Activated CD4-positive, alpha-beta T cell treated with anti-CD3 and anti-CD28 coated beads, Interleukin-2, Interleukin-4, amounts not matched to agents 100 ng/mL and 50 ng/mL, durations not matched to agents 16 hours and 8 hours (primary cell): ENCODE data around the gene CLDND1.

ENCODE experiments used
- DNase-seq: peaks from one replicate; pipeline ENCODE4 v3.0.0-alpha.2; 2020; ENCODE audit warnings: low spot score

CLDND1 gene

DNA sequence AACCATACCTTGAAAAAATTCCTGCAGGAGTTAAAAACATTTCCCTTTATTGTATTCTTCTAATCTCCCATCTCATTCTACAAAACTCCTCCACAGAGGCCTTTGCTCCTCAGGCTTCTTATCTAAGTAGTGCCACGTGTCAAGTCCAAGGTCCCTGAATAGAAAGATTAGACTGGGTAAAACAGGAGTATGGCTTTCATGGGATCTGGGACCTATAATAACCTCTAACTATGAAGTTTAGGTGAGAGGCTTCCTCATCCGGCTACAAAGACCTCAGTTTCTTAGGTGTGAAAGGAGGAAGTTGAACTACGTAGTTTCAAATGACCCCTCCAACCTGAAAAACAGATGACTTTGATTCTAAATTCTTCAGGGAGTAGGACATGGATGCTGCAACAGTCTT is 29.1 kb upstream of the CLDND1 start:
- no peak for DNase-seq

GRCh38 chr3:98551236-98551635 is 28.5 kb upstream of the CLDND1 start:
- DNase-seq, result no peak

DNA sequence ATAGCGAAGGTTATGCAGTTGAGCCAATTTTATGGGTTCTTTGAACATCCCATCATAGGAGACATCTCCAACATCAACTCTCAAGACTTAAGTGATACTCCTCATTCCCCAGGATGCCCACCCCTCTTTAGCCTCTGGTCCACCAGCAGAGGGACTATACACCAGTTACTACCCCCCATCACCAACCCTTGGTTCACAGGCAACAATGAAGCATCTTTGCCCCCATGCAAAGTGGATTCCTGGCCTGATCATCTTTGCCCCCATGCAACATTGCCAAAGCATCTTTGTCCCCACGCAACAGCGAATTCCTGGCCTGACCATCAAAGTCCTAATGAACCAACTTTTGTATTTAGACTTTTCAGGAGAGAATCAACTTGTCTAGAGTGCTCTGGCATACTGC is 28.1 kb upstream of the CLDND1 start:
- no peak for DNase-seq

- DNase-seq, result no peak
These were observed 25.8 kb upstream of the CLDND1 start for GRCh38 chr3:98548544-98548943.

DNA sequence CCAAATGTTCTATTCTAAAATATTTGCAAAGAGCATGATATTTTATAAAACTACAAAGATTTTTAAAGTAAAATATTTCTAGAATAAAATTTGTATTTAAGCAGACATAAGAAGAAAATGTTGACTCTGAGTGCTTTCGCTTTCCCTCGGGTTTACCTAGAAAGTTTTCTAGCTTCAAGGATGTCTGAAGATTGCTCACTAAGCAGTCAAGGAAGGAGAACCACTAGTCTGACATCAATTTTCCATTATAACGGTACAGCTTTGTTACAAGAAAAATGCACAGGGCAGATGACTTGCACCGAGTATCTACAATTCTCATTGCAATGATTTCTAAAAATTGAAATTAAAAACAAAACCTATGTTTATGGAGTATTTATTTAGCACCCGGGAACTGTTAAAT is 23.2 kb upstream of the CLDND1 start:
- DNase-seq, result peak; percentile 73

GRCh38 chr3:98542623-98543022 is 19.9 kb upstream of the CLDND1 start:
- DNase-seq, result no peak

DNA sequence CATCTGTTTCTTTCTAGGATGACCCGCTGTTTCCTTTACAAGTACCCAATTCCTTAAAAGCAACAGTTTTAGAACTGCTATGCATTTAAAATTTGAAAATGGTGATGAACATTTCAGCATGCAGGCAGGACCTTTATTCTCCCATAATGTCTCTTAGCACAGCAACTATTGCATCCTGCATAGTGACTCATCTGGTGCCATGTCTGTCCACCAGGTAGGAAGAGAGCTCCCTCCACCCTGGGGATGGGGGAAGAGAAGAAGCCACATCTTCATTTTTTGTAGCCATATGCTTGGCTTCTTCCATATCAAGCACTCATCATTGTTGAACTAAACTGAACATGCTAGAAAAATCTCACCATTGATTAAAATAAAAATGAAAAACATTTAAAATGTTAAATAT is 19.0 kb upstream of the CLDND1 start:
- no peak for DNase-seq

DNA sequence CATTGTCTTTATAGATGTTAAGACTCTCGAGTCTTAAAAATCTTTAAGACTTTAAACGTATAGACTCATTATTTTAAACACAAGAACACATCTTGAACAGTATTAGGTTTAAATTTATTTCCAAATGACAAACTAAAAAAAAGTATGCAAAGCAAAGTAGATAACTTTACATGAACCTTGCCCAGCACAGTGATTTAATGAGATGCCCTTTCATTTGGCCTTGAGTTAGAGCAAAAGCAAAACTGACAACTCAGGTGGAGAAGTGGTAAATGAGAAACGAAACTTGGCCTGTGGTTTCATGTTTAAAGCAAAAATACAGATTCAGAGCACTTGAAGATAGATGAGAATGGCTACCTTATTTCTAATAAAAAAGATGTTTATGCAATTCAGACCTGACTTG is 17.6 kb upstream of the CLDND1 start:
- DNase-seq, result peak; percentile 89

GRCh38 chr3:98536456-98537017 is 13.8 kb upstream of the CLDND1 start:
- DNase-seq, result peak; percentile 90

- DNase-seq, result no peak
These were observed 12.0 kb upstream of the CLDND1 start for GRCh38 chr3:98534734-98535133.

- DNase-seq, result no peak
These were observed 11.5 kb upstream of the CLDND1 start for GRCh38 chr3:98534168-98534567.

DNA sequence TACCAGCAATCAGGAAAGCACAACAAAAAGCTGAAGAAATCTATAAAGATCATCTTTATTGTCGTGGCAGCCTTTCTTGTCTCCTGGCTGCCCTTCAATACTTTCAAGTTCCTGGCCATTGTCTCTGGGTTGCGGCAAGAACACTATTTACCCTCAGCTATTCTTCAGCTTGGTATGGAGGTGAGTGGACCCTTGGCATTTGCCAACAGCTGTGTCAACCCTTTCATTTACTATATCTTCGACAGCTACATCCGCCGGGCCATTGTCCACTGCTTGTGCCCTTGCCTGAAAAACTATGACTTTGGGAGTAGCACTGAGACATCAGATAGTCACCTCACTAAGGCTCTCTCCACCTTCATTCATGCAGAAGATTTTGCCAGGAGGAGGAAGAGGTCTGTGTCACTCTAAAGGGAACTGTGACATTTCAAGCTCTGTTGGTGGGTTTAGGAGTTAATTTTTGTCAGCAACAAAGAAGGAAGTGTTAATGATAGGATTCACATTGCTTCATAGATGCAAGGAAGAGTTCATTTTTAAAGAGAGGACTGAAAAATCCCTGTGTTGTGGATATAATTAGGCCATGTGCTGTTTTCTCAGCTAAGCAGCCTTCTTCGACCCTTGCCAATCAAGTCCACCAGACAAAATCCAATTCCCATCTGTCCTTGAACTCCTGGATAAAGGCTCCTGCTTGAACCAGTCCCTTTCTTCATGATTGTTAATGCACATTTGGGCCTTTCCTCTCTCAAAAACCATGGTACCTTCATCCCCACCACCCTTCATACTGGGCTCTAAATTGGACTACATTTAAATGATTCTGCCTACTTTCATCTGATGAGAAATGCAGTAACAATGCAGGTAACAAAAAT is 10.2 kb upstream of the CLDND1 start:
- DNase-seq, result no peak

- DNase-seq, result no peak
These were observed 9.6 kb upstream of the CLDND1 start for GRCh38 chr3:98532275-98532637.

DNA sequence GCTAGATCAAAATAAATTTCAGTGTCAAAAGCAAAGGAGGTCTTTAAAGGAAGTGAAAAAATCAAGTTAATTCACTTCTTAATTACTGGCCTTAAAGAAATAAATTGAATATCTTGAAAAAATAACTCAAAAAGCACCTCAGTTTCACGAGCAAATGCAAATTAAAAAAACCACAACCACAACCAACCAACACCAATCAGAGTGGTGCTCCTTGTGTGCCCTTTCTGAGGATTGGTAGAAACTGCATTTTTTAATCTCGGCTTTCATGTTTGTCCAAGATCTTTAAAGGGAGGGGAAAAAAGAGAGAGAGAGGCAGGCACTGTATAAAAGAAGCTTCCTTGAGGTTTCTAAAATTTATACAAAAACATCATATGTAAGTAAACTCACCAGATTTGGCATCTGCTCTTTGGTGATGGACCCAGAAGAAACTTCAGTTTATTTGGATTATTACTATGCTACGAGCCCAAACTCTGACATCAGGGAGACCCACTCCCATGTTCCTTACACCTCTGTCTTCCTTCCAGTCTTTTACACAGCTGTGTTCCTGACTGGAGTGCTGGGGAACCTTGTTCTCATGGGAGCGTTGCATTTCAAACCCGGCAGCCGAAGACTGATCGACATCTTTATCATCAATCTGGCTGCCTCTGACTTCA is 9.0 kb upstream of the CLDND1 start, which contains the start of gene GPR15:
Gene GPR15 (plus strand): TSS at position 357 of the 653 bp plus-strand sequence. CDS start 56 bp downstream, at position 413.
- DNase-seq, result no peak

DNA sequence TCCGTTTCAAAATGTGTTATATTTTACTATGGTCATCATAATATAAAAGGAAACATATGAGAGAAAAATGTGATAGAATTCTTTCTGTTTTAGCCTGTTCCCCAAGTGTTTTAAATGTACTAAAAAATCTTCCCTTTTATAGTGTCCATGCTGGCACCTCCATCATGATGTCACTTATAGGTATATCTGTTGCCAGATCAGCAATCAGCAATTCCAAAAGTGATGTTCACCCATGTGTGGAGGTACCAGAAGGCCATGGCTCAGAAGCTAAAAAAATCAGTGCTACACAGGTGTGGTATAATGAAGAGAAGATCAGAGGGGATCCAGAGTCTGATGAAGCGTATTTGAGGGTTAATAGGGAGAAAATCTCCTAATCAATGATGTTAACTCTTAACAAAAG is 8.0 kb upstream of the CLDND1 start:
- DNase-seq, result no peak

- DNase-seq, result no peak
These were observed 7.3 kb upstream of the CLDND1 start for GRCh38 chr3:98529856-98530459.

DNA sequence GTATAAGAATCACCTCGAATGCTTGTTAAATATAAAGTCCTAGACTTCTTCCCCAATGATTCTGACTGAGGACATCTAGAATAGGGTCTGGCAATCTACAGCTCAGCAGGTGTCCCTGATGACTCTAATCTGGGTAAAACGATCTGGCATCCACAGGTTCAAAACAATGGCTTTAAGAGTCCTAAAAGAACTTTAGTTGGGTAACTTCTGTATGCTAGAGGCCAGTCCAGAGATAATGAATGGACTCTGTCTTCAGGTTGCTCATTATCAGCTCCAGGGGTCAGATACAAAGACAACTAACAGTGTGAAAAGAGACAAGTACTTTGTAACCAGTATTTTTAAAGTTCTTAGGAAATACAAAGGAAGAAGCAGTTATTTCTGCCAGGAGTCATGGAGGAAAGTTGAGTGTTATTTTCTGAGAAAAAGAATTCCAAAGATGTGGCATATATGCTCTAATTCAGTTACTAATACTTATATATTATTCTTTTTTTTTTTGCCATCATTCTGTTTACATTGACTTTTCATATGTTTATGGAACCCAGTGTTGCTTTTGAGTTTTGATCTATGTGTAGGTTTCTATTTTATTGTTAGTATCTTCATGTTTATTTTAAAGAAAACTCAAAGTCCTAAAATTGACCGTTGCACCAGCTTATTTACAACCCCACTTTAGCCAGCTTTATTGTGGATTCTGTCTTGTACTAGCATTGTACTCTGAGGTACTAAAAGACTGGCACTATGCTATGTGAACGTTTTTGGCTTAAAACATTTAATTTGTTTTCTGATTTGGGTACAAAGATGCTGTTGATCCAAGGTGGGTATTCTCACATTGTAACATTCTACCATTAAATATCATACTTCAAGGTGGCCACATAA is 6.0 kb upstream of the CLDND1 start:
- DNase-seq, result no peak

DNA sequence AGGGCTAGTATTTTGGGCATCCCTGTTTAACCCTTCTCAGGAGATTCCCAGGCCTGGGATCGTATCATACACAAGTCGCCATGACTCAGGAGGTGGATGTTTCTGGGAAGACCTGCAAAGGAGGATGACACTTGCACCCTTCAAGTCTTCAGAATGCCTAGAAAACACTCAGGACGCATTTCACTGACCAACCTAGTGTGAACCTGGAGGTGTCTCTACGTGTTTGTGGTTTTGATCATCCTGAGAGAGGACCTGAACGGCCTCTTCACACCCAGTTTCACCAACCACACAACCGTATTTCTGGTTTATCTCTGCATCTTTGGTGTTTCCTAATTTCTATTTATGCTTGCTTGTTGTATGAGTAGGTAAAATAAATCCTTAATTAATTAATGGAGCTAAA is 2.8 kb upstream of the CLDND1 start:
- DNase-seq, result peak; percentile 71

DNA sequence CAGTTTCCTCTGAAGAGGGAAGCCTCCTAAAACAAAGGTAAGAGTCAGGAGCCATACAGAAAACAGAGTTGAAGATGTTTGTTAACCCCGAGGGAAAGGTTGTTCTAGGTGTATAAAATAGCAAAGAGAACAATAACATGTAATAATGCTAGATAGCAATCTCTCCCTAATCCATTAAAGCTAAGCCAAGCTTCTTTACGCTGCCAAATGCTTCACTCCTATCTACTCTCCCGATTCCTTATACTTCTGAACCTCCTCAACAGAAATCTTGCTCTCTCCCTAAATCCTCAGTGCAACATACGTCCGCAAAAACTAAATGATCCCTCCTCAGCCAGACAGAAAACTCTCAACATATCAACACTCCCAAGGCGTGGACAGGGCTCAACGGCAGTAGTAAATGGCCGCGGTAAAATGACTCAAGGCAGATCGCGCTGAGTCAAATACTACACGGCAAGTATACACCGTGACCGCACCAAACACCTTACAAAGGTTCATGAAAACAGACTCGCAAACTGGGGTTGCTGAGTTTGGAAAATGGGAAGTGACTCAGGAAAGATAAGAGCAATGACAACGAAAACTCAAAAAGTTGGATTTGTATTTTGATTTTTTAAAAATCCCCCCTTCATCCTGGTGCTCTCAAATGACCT is 682 bp downstream of the CLDND1 start:
- DNase-seq, result peak; percentile 76

DNA sequence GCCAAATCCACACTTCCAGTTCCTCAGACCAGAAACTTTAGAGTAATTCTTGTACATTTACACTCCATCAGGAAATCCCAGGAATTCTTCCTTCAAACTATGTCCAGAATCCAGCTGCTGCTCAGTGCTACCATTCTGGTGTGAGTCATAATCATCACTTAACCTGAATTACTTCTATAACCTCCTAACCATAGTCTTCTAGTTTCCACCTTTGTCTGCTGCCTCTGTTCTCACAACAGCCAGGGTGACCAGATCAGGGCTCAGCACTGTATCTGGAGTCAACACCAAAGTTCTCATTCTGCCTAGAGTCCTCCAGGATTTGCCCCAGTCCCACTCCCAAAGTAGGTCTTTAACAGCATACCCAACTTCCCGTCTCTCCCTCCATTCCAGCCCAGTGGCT is 3.4 kb downstream of the CLDND1 start:
- no peak for DNase-seq

GRCh38 chr3:98518816-98519215 is 3.9 kb downstream of the CLDND1 start:
- no peak for DNase-seq
